ENCODE results near the gene MRPL24.

- TF ChIP-seq CTCF (IDR thresholded peaks at IDR 0.05 in 8 of 11, conservative IDR thresholded peaks at IDR 0.05 in 3 of 11) (no peak), POLR2A (IDR thresholded peaks at IDR 0.05) (no peak), POLR2AphosphoS5 (IDR thresholded peaks at IDR 0.05) (no peak)
These were observed 9.3 kb upstream of the MRPL24 start for GRCh38 chr1:156750191-156750672.

Measured in spleen (tissue), 7 donors.